Testis (tissue), 3 donors: ENCODE results near the gene ZNF79. TPM values are rescaled to one million over a fixed set of nuclear protein-coding genes. Genes with fewer than 3 reads are reported as not detected.

ENCODE experiments used
- DNase-seq: peaks from one replicate; pipeline ENCODE4 v3.0.0-alpha.2; 2019
- H3K27ac ChIP-seq, 2 donors: fragments of 200-600 bp; sonication (generic); one replicate each; pipeline ENCODE4 v1.5.1; 2019
- H3K27me3 ChIP-seq: fragments of 200-600 bp; sonication (generic); one replicate; pipeline ENCODE4 v1.5.1; 2019
- H3K36me3 ChIP-seq: fragments of 200-600 bp; sonication (generic); one replicate; pipeline ENCODE4 v1.5.1; 2017; ENCODE audit warnings: low read depth; ENCODE audit errors: missing control alignments
- H3K4me1 ChIP-seq: fragments of 200-600 bp; sonication (generic); one replicate; pipeline ENCODE4 v1.5.1; 2019
- H3K4me3 ChIP-seq, 2 donors: fragments of 200-600 bp; sonication (generic); one replicate each; pipeline ENCODE4 v1.5.1; 2017 to 2019
- H3K9me3 ChIP-seq: fragments of 200-600 bp; sonication (generic); one replicate; pipeline ENCODE4 v1.5.1; 2017
- POLR2A ChIP-seq: fragments of 450-650 bp; IDR thresholded peaks from one replicate; pipeline ENCODE4 v1.6.1; 2017; ENCODE audit warnings: antibody characterized with exemption, mild to moderate bottlenecking, moderate library complexity
- WGBS, 2 donors: methylation state at CpG; one replicate each; pipeline ENCODE4 v1.1.5; 2018; 5-methylcytosine and 5-hydroxymethylcytosine counted together
- intact Hi-C: fragments of 100-400 bp; cut with DNase I; formaldehyde crosslinking; loops from one replicate; pipeline ENCODE4 v1.15.1; 2023; ENCODE audit warnings: low total_unique reads
- polyA plus RNA-seq: library from polyadenylated mRNA; stranded (reverse); fragments of 350-450 nt; fragmentation: Illumina TruSeq; extraction: RNeasy Lipid Tissue Mini Kit (QIAGEN cat#74804); gene quantifications from one replicate; pipeline ENCODE4 v1.2.3, GENCODE V29; 2014; ENCODE audit warnings: low read depth, low replicate concordance; ENCODE audit not compliant: insufficient read depth
- total RNA-seq, 2 donors: library from RNA; depleted of rRNA; stranded (reverse); fragments of >200 nt; gene quantifications; one replicate each; pipeline ENCODE4 v1.2.3, GENCODE V29; 2016
- TF ChIP-seq, protein P1 (sequence below), 3 experiments: fragments of 450-650 bp in 2 of 3; fragments of 200-600 bp in 1 of 3; sonication (generic) in 1 of 3; IDR thresholded peaks; one replicate each; pipeline ENCODE4 v1.5.1; 2016 to 2019; ENCODE audit warnings: antibody characterized with exemption in 3 of 3, mild to moderate bottlenecking in 2 of 3, moderate library complexity in 1 of 3

The ZNF79 gene
- total and polyA plus RNA-seq, 3 donors from 2014 or later, result 15.9 to 24.5 (median 19.5) TPM

DNA sequence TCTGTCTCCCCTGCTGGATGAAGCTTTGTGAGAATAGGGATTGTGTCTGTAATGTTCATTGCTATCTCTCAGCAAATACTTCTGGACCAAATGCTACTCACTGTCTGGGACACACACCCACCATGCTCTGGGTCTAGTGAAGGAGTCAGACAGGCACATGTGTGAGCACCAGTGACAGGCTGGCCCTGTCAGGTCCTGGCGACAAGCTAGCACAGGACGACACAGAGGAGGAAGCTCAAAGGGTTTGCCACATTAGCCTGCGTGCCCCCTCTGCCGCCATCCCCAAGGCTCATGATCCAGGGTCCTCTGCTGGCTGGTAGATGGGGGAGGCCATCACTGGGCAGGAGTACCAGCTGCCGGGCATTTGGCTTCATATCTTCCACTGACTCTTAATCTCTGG lies 50.4 kb downstream of the ZNF79 start:
- Histone ChIP-seq H3K9me3 (no peaks in the 10 kb centered on the region), H3K27me3 (no peaks in the 10 kb centered on the region), H3K4me1 (no peaks in the 10 kb centered on the region), H3K27ac (no peak overlapping the region), H3K4me3 (no peak overlapping the region), H3K36me3 (no peaks in the 10 kb centered on the region)
- TF ChIP-seq, protein P1, sequence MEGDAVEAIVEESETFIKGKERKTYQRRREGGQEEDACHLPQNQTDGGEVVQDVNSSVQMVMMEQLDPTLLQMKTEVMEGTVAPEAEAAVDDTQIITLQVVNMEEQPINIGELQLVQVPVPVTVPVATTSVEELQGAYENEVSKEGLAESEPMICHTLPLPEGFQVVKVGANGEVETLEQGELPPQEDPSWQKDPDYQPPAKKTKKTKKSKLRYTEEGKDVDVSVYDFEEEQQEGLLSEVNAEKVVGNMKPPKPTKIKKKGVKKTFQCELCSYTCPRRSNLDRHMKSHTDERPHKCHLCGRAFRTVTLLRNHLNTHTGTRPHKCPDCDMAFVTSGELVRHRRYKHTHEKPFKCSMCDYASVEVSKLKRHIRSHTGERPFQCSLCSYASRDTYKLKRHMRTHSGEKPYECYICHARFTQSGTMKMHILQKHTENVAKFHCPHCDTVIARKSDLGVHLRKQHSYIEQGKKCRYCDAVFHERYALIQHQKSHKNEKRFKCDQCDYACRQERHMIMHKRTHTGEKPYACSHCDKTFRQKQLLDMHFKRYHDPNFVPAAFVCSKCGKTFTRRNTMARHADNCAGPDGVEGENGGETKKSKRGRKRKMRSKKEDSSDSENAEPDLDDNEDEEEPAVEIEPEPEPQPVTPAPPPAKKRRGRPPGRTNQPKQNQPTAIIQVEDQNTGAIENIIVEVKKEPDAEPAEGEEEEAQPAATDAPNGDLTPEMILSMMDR (IDR thresholded peaks at IDR 0.05), result no peak
- no peak for TF ChIP-seq POLR2A
- DNase-seq, result no peak
- intact Hi-C loops, result no loop called here
- 85 to 91% methylated on average over 4 to 5 of the region's 5 CpGs for WGBS, 2 donors

DNA sequence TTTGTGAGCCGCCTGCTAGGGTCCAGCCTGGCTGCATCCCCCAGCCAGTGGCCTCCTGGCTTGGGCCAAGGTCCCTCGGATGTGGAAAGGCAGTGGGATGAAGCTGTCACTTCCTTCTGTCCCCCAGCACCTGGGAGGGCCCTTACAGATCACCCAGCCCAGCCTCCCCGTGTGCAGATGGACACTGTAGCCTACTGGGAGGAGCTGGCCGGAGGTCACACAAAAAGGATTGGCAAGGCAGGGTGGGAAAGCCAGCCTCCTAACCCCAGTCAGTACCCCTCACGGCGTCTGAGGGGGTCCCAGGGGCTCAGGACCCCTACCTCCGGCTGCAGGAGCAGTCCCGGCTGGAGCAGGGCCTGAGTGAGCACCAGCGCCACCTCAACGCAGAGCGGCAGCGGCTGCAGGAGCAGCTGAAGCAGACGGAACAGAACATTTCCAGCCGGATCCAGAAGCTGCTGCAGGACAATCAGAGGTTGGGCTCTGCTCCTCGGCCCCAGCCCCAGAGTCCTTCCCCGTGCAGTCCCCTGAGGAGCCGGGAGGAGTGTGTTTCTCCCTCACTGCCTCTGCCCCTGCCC lies 55.4 kb downstream of the ZNF79 start:
- DNase-seq, result no peak
- no peak overlapping the region for H3K27ac ChIP-seq
- no peaks in the 10 kb centered on the region for H3K9me3 ChIP-seq
- H3K27me3 ChIP-seq, result no peaks in the 10 kb centered on the region
- no peaks in the 10 kb centered on the region for H3K4me1 ChIP-seq
- no peaks in the 10 kb centered on the region for H3K36me3 ChIP-seq
- WGBS, 2 donors, result 92% methylated on average over 5 to 17 of the region's 17 CpGs
- H3K4me3 ChIP-seq, result no peak overlapping the region
- intact Hi-C loops, result no loop called here
- TF ChIP-seq POLR2A, result no peak
- TF ChIP-seq, protein P1 (IDR thresholded peaks at IDR 0.05), result no peak

DNA sequence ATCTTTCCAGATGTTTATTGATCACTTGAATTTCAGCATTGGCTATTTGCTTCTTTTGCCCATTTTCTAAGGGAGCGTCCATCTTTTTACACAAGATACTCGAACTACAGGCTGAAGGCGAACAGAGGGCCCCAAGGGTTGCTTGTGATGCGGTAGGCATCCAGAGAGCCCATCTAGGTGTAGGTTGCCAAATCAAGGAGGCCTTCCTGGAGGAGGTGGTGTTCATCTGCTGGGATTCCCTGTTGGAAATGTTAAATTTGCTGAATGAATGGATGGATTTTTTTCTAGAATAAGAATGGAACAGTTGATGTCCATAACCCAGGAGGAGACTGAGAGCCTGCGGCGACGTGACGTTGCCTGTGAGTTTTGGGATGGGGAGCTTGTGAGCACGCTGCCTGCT lies 58.5 kb downstream of the ZNF79 start:
- no peaks in the 10 kb centered on the region for H3K4me1 ChIP-seq
- 96 to 98% methylated on average over 9 of the region's 9 CpGs for WGBS, 2 donors

DNA sequence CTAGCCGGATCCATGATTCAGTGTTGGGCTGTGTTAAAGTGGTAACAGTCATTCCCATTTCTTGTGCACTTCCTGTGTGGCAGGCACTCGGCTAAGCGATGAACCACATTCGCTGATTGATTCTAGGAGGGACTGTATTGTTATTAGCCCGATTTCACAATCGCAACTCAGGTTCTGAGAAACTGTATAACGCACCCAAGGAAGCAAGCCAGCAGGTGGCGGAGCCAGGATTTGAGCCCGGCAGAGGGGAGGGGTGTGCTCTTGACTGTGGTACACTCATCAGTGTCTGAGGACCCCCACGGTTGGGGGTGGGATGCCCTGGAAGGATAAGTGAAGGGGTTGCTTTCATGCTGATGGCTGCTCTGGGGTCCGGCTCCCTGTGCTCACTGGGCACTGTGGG lies 61.8 kb downstream of the ZNF79 start:
- 89 to 91% methylated on average over 9 to 11 of the region's 11 CpGs for WGBS, 2 donors
- Histone ChIP-seq H3K27me3 (no peaks in the 10 kb centered on the region), H3K36me3 (no peaks in the 10 kb centered on the region), H3K27ac (no peak overlapping the region), H3K4me1 (peaks cover 3% of the 10 kb centered on the region), H3K4me3 (no peak overlapping the region), H3K9me3 (no peaks in the 10 kb centered on the region)
- intact Hi-C loops, result no loop called here
- TF ChIP-seq, protein P1 (IDR thresholded peaks at IDR 0.05), result no peak
- TF ChIP-seq POLR2A, result no peak
- no peak for DNase-seq

More for the DNA sequence above, 58.5 kb downstream of the ZNF79 start:
- H3K36me3 ChIP-seq, result no peaks in the 10 kb centered on the region
- DNase-seq, result no peak
- H3K4me3 ChIP-seq, result no peak overlapping the region
- TF ChIP-seq, protein P1 (IDR thresholded peaks at IDR 0.05), result no peak
- TF ChIP-seq POLR2A, result no peak
- H3K9me3 ChIP-seq, result no peaks in the 10 kb centered on the region
- no peaks in the 10 kb centered on the region for H3K27me3 ChIP-seq
- intact Hi-C loops, result no loop called here
- H3K27ac ChIP-seq, result no peak overlapping the region

DNA sequence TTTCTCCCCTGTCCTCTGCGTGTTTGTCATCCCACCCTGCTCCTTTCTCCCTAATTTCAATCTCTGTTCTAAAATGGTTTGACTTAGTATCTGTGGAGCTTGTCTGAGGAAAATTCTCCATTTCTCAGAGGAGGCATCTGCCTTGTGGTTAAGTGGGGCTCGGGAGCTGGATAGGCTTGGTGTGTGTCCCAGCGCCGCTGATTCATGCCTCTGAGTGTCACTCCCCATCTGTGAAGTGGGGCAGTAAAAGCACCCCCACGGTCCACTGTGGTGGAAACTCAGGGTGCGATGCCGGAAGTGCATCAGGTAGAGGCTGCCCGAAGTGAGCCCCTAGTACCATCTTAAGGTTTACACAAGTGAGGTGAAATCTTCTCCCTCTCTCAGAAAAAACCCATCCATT lies 64.8 kb downstream of the ZNF79 start:
- H3K36me3 ChIP-seq, result no peaks in the 10 kb centered on the region
- no peak overlapping the region for H3K4me3 ChIP-seq
- H3K9me3 ChIP-seq, result no peaks in the 10 kb centered on the region
- no peak for DNase-seq
- intact Hi-C loops, result no loop called here
- WGBS, 2 donors, result 88 to 92% methylated on average over 5 to 8 of the region's 8 CpGs
- peaks cover 8% of the 10 kb centered on the region for H3K4me1 ChIP-seq
- H3K27ac ChIP-seq, result no peak overlapping the region
- TF ChIP-seq, protein P1 (IDR thresholded peaks at IDR 0.05), result no peak
- TF ChIP-seq POLR2A, result no peak
- H3K27me3 ChIP-seq, result no peaks in the 10 kb centered on the region
